NK-92 treated with Interleukin-12 subunit alpha and Interleukin-12 subunit beta, amount 100 ng/mL, for 24 hours (cell line): Measurements from ENCODE around the gene MBD4.
"Not testable (repeated sequence)": the region's sequence is repeated elsewhere in the genome, so short reads cannot be mapped to it uniquely, and the experiment has no call there.

ENCODE experiments used
- DNase-seq: peaks from one replicate; lab custom pipeline; 2025; lab: John Stamatoyannopoulos, UW

MBD4 gene

DNA sequence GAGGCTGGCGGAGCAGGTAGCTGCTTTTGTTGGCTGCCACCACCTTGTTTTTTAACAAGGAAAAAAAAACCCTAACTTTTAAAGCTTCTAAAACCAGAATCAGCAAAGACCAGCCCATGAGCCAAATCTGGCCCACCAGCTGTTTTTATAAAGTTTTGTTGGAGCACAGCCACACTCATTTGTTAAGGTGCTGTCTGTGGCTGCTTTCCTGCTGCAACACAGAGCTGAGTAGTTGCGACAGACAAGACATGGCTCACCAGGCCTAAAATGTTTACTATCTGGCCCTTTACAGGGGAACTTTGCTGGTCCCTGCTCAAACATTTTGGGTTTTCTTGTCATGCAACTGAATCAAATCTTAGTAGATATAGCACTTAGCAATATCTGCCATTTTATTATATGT, 30.2 kb downstream of the MBD4 start:
- DNase-seq, result no peak

DNA sequence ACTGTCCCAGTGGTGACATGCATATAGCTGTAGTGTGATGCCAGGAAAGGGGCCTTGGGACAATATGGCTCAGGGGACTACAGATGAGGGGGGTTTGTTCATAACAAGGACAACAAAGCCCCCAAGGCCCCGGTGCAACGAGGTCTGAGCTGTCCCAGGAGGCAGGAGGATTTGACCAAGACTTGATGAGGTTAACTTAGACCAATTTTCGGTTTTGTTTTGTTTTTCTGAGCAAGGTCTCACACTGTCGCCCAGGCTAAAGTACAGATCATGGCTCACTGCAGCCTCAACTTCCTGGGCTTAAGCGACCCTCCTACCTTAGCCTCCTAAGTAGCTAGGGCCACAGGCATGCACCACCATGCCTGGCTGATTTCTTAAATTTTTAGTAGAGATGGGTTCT, 35.1 kb downstream of the MBD4 start:
- no peak for DNase-seq

DNA sequence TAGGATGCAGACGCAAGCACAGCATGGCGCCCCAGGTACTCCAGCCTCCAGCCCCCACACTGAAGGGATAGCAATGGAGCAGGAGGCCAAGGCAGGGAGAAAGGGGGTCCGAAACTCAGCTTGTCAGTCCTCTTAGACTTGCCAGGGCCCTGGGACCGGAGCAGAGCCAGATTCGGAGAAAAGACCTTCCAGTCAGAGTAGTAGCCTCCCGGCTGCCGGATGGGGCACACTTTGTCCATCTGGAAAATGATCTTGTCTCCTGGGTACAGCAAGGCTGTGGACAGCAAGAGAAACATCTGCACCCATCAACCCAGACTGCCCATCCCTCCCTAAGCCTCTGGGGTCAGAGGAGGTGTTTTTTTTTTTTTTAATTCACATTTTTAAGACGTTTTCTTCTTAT, 35.6 kb downstream of the MBD4 start:
- DNase-seq, result no peak

DNA sequence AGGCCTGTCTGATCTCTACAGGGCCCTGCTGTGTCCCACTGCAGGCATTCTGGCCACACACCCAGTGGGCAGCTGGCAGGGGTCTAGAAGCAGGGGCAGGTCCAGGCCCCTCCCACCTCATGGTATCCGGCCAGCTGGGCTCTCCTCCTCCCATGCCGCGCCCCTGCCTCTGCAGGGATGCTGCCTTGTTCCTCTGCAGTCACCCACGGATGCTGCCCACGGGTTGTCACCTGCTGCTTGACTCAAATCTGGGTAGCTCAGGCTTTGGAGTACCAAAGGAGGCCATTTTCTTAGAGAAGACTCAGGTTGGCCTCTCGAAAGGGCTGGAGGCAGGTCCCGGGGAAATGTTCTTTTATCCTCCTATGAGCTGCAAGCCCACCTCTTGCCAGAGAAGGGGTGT, 36.3 kb downstream of the MBD4 start:
- DNase-seq, result no peak

DNA sequence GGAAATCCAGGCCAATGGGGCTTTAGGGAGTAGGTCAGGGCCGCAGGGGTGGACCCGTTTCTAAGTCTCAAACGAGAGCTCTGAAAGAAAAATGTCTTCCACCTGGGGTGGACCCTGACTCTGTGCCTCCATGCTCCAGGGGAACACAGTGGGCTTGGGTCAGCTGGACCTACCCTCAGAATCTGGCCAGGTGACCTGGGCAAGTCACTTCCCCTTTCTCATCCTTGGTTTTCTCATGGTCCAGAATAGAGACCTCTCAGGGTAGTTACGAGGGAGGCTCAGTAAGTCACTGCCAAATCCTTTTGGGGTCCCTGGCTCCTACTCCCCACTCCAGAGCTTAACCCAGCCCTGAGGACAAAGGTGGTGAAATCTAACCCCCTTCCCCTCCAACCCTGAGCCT, 37.1 kb downstream of the MBD4 start:
- no peak for DNase-seq

DNA sequence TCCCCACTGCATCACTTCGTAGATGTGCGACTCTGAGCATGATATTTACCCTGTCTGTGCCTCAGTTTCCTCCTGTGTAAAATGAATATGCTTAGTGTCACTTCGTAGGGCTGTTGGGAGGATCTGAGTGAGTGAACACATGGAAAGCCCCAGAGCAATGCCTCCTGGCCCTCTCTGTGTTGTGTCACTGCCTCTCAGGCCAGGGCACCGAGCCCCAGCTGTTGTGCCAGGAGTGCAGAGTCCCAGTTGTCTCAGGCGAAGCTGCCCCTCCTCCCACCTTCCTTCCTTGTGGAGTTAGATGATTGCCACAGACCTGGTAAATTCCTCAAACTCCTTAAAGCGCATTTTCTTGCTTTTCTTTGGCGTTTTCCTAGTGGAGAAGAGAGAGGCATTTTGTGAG, 37.5 kb downstream of the MBD4 start:
- DNase-seq, result no peak

DNA sequence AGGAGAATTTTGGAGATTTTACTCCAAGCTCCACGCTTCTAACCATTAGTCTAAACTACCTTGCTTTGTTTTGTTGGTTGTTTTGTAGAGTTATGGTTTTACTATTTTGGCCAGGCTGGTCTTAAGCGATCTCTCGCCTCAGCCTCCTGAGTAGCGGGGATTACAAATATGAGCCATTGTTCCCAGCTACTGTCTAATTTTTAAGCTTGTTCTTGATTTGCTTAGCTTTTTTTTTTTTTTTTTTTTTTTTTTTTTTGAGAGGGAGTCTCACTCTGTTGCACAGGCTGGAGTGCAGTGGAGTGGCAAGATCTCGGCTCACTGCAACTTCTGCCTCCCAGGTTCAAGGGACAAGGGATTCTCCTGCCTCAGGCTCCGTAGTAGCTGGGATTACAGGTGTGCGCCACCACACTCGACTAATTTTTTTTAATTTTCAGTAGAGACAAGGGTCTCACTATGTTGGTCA, 39.8 kb downstream of the MBD4 start:
- DNase-seq, result no peak

DNA sequence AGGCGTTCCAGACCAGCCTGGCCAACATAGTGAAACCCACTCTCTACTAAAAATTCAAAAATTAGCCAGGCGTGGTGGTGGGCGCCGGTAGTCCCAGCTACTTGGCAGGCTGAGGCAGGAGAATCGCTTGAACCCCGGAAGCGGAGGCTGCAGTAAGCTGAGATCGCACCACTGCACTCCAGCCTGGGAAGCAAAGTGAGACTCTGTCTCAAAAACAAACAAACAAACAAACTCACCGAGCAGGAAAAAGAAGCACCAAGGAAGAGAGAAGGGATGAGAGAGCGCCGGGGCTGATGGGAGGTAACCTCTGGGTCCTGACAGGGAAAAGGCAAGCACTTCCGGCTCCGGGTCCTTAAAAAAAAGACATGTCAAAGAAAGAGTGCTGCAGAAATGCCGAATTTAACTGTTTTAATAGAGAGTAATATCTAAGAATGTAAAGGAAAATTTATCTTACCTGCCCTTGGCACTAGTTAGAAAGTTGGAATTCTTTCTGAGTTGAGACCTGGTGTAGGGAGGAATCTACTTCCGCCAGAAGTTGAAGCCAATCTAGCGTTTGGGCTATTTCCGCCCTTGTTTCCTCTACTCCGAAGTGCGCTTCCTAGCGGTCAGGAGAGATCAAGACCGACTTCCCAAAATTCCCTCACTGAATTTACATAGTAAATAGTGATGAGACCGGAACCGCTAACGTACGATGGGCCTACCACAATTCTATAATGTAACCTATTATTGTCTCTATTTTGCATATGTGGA, 40.4 kb downstream of the MBD4 start:
- DNase-seq, result peak; percentile 68

DNA sequence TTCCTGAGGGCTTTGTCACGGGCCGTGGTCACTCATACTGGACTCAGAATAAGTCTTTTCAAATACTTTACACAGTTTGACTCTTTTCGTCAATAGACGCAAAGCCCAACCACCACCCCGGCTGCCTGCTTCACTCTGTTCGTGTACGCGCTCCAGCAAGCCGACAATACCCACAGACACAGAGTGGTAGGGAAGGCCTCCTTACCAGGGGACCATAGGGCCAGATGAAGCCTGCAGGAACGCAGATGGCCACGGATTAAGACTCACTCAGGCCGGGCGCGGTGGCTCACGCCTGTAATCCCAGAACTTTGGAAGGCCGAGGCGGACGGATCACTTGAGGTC, 41.0 kb downstream of the MBD4 start:
- no peak for DNase-seq

DNA sequence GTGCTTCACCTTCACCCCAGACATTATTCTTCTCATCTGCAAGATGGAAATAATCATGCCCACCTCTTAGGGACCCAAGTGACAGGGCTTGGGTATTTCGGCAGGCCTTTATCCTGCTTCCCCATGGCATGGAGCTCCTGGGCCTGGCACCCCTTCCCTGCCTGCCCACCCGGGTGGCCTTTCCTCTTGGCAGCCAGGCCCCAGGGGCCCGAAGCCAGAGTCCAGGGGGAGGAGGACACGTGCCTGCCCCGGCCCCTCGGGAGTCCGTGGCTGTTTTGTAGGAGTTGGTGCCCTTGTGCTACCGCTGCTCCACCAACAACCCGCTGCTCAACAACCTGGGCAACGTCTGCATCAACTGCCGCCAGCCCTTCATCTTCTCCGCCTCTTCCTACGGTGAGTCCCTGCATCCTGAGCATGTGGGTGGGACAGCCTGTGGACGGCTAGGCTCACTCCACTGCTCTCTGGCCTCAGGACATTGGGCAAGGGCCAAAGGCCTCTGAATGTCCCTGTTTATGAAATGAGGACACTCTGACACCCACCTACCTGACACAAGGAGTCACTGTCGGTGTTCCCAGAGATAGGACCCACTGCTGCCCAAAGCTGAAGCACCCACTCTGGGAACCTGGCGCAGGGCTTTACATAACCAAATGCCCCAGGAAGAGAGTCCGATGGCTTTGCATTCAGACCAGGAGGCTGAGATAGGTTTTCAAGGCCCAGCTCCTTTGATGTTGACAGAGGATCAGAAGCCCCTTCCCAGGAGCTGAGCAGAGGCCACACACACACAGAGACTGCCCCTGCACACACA, 45.8 kb downstream of the MBD4 start:
- not testable (repeated sequence) for DNase-seq

DNA sequence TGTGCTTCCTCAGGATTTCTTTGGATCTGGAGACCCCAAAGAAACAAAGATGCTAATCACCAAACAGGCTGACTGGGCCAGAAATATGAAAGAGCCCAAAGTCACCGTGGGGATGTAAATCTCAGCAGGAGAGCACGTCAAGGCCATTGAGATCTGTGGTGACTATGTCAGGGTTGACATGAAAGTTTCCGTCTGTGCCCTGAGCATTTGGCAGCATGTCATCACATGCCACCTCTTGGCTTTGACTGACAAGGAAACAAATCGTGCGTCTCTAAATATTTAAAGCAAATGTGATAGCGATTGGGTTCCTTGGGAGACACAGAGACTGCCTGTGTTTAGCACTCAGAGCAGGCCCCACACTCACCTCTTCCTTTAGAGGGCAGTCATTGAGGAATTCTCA, 46.5 kb downstream of the MBD4 start:
- no peak for DNase-seq

DNA sequence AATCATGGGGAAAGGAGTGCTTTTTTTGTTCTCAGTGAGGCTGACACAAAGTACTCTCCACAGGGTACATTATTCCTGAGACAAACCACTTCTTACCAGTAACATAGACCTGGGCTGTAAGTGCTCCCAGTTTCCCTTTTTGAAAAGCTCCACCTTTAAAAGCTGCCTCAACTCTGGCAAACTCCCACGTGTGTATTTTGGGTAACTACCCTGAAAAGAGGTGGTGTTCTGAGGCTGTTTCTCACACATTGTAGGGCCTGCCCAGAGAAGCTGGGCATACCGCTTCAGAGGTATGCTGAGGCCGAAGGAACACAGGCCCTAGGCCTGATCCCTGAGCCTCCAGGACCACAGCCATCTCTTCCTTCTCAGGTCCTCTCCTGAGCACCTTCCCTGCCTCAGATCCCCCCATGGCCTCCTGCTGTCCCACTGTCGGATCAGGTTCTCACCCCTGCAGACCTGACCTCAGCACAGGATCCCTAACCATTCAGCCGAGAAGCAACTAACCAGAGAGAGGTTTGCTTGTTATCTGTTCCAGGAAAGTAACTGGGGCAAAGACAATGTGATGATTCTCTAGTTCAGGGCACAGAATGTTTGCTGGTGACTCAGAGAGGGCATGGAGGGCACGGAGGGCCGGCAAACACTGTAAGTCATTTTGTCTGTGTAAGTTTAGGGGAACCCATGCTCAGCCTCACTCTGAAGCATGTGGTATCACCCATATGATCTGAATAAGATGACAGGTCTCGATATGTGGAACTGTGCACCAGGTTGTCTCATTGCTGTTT, 47.5 kb downstream of the MBD4 start:
- not testable (repeated sequence) for DNase-seq

DNA sequence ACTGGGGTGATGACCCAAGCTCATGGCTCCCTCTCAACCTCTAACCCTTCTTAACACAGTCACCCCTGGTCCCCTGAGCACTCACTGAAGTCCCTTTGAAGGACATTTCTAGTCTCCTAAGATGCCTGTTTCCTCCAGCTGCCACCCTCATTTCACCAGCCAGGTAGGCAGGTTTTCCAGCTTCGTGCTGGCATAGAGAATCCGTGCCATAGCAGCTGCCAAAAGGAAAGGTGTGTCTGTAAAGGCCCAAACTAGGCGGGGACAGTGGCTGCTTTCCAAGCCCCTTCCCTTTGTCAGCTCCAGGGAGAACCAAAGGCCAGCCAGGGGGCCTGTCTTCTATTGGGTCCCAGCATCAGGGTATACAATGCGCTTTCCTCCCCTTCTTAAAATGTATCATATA, 48.2 kb downstream of the MBD4 start:
- not testable (repeated sequence) for DNase-seq

DNA sequence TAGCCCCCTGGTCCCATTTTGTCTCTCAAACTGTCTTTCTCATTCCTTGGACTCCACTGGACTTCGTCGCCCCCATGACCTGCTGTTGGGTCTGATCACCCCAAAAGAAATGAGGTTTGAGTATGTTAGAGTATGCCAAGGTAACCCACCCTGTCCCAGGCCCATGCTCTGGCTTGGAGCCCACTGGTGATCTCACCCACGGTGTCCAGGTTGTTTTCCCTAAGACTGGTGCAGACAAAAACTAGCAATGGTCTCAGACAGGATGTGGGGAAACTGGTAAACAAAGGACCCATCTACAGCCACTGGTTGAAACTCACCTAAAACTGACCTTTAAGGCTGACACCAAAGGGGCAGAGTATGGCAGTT, 50.2 kb downstream of the MBD4 start:
- DNase-seq, result no peak

DNA sequence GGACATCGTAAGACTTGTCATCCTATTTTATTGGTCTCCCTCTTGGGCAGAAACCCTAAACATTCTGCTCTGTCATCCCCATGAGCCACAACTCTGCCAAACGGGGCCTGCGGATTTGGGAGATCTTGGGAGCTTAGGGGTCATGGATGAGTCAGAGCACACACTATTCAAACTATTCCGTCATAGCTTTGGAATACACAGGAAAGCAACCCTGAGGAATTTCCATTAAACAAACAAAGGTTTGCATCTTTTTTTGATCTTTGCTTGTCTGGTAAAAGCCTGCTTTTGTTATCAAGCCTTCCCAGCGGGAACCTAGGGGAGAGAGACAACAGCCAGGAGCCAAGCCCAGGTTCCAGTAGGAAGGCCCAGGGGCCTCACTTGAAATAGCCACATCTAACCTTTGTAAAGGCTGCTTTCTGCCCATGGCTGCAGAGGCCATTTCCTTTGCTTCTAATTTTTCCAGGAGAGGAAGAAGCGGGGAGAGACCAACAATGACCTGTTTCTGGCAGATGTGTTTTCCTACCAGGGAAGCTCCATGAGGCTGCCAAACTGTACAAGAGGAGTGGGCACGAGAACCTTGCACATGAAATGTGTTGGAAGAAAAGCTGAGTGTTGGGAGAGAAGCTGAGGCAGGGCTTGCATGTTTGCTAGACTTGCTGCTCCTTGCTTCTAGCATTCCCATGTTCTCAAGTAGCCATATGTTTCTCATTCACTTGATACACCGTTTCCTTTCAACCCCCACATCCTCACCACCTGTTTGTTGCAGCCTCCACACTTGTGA, 50.8 kb downstream of the MBD4 start:
- not testable (repeated sequence) for DNase-seq

DNA sequence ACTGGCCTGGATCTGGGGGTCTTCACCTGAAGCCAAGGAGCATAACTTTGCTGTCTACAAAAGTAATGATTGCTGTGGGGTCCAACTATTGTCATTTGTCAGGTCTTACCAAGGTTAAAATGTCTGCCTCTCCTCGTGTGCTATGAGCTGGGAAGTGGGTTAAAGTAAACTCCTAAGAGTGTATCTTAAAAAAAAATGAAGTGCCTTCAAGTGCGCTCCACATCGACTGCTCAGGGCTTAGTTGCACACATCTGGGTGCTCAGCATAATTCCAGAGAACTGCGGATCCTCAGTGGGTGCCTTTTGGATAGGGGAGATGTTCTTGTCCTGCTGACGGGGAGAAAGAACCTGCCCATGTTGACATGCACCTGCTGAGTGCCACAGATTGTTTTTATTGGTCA, 52.3 kb downstream of the MBD4 start:
- DNase-seq, result no peak

DNA sequence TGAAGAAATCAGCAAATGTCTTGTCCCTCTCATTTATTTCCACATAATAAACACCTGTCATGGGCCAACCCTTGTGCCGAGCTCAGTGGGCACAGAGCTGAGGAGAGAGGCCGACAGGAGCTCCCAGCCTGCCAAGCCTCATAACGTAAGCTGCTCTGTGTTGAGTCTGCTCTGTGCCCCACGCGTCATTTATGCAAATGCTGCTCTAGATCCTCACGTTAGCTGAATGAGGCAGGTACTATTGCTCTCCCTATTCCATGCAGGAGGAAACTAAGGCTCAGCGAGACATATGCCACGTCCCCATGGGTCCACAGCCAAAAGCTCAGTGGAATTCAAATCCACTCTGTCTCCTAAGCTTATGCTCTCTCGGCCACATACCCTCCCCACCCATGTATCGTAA, 52.8 kb downstream of the MBD4 start:
- DNase-seq, result no peak

DNA sequence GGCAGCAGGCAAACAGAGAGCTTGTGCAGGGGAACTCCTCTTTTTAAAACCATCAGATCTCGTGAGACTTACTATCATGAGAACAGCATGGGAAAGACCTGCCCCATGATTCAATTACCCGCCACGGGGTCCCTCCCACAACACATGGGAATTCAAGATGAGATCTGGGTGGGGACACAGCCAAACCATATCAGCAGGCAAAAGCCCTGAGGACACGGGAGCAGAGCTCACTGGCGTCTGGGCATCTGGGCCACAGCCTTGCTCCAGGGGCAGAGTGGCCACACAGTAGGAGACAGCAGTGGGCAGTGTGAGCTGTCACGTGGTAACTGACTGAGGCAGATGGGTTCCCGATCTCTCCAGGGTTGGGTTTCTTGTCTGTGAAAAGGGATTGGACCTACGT, 54.2 kb downstream of the MBD4 start:
- DNase-seq, result not testable (repeated sequence)

DNA sequence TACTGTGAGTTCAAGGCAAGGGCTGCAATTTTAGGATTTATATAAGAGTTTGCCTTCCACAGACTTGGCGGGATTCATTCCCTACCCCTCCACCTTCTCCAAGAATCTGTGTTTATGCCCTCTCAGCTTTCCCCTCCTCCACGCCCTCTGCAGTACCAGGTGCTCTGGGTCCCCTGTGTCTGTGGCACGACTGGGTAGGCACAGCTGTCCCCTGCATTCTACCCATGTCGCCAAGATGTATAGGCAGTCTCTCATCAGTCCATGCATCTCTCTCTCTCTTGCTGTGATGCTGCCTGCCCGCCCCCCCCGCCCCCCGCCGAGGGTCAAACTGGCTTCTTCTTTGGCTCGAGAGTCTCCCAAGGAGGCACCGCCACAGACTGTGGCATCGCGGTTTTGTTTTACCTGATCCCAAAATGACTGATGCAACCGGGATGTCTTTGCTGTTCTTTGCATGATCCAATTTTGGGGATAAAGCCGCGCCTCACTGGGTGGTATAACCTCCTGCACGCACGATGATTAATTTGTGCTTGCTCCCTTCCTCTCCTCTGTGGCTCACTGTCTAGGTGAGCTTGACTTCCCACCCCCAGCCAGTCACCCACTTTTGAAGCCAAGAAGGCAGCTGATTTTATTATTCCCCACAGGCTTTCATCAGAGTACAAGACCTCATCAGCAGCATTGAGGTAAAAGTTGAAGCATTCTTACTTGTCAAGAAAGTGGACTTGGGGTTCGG, 55.0 kb downstream of the MBD4 start:
- DNase-seq, result no peak

DNA sequence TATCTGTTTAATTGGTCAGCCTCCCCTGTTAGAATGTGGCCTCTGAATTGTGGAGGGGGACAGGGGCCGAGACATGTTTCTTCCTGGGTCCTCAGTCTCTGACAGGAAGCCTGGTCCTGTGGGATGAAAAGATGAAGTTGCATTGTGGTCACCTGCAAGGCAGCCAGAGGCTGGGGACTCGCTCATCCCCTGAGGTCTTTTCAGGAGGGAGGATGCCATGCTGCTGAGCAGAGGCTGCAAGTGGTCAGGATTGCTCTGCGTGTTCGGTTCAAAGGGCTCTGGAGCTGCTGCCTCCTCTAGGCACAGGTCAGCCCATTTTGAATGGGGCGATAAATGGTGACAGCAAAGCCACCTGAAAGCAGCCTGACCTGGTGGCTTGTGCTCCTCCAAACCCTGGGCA, 55.6 kb downstream of the MBD4 start:
- not testable (repeated sequence) for DNase-seq

DNA sequence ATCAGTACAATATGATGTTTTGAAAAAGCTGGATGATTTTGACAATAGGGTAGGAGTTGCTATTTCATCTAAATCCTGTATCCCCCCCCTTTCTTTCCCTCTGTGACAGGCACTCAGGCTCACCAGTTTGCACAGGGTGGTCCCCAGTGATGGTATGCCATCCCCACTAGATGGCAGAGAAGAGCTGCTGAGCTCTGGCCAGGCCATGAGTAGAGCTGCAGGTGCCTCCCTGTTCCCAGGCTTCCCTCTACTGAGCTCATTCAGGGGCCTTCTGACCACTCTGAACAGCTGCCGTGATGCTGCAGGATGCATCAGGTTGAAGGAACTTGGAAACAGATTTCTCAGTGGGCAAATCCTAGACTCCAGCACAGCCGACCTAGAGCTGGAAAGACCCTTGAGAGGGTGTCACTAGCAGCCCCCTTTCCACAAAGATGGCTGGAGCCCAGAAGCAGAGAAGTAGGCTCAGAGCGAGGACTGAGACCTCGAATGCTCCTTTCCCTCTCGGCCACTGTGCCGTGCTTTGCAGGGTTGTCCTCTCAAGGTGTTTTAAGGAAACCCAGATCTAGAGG, 56.4 kb downstream of the MBD4 start:
- peak; percentile 45 for DNase-seq
